Stomach (tissue), 4 donors: ENCODE measurements around the gene LRMDA.

Source experiments
- CTCF ChIP-seq, 7 experiments: fragments of 450-650 bp in 4 of 7; fragments of 200-600 bp in 3 of 7; sonication (generic) in 3 of 7; IDR thresholded peaks; one replicate each; pipeline ENCODE4 v1.5.1; 2016 to 2019; ENCODE audit warnings: antibody characterized with exemption in 7 of 7, control low read depth in 2 of 7, mild to moderate bottlenecking in 1 of 7
- EP300 ChIP-seq: sonication (generic); formaldehyde crosslinking; IDR thresholded peaks from one replicate; pipeline ENCODE4 v1.6.1; 2017; ENCODE audit warnings: antibody characterized with exemption
- POLR2AphosphoS5 ChIP-seq, 3 donors: sonication (generic); formaldehyde crosslinking; IDR thresholded peaks; one replicate each; pipeline ENCODE4 v1.6.1; 2016; ENCODE audit warnings: antibody characterized with exemption in 3 of 3

GRCh38 chr10:76117949-76118348 lies 686.5 kb downstream of the LRMDA start:
- TF ChIP-seq POLR2AphosphoS5 (IDR thresholded peaks at IDR 0.05) (no peak), EP300 (no peak), CTCF (IDR thresholded peaks at IDR 0.05) (no peak)
